Mesodermal cell (in vitro differentiated cells): ENCODE data around the gene SASH1.
"Not testable (repeated sequence)": the region's sequence is repeated elsewhere in the genome, so short reads cannot be mapped to it uniquely, and the experiment has no call there.

Experiments
- H3K27ac ChIP-seq: 2 replicates; pipeline ENCODE4 v1.7.0; 2013; ENCODE audit warnings: mild to moderate bottlenecking, low read depth, low read length, moderate library complexity; ENCODE audit not compliant: severe bottlenecking
- H3K36me3 ChIP-seq: 2 replicates; pipeline ENCODE4 v1.7.1; 2013; ENCODE audit warnings: mild to moderate bottlenecking, low read length, moderate library complexity; ENCODE audit not compliant: control insufficient read depth, insufficient read depth
- H3K4me1 ChIP-seq: one replicate; pipeline ENCODE4 v1.7.1; 2013; ENCODE audit warnings: mild to moderate bottlenecking, low read length; ENCODE audit not compliant: insufficient read depth, control insufficient read depth, poor library complexity, severe bottlenecking
- H3K4me3 ChIP-seq: 2 replicates; pipeline ENCODE4 v1.7.0; 2013; ENCODE audit warnings: low read length, control low read depth, mild to moderate bottlenecking; ENCODE audit not compliant: insufficient read depth, poor library complexity, severe bottlenecking; ENCODE audit errors: extremely low read depth
- H3K9me3 ChIP-seq: 2 replicates; pipeline ENCODE4 v1.7.1; 2013; ENCODE audit warnings: mild to moderate bottlenecking, low read length, moderate library complexity; ENCODE audit not compliant: control insufficient read depth
- WGBS, 2 experiments: methylation state at CpG; one replicate each; pipeline ENCODE4 v1.1.5; 2013; ENCODE audit warnings: missing lambda C conversion rate in 2 of 2; ENCODE audit not compliant: insufficient coverage in 2 of 2; 5-methylcytosine and 5-hydroxymethylcytosine counted together

SASH1 gene

GRCh38 chr6:148583631-148584030, 241.0 kb downstream of the SASH1 start:
- H3K4me1 ChIP-seq: no peaks in the 10 kb centered on the region
- 95 to 100% methylated on average over 2 to 5 of the region's 5 CpGs for WGBS, 2 experiments

GRCh38 chr6:148585641-148586040, 243.0 kb downstream of the SASH1 start:
- H3K36me3 ChIP-seq, H3K4me3 ChIP-seq, H3K27ac ChIP-seq, H3K4me1 ChIP-seq: not testable (repeated sequence)
- peaks cover 10% of the 10 kb centered on the region for H3K9me3 ChIP-seq
- WGBS, 2 experiments: 100% methylated on average over 1 of the region's 1 CpG; no CpG with 5 or more reads in 1 of the 2 experiments

More at GRCh38 chr6:148583631-148584030, 241.0 kb downstream of the SASH1 start:
- no peaks in the 10 kb centered on the region for H3K9me3 ChIP-seq
- H3K36me3 ChIP-seq: no peaks in the 10 kb centered on the region
- H3K27ac ChIP-seq: no peak overlapping the region
- H3K4me3 ChIP-seq: no peak overlapping the region

GRCh38 chr6:148590883-148591282, 248.2 kb downstream of the SASH1 start:
- Histone ChIP-seq H3K9me3 (peaks cover 10% of the 10 kb centered on the region), H3K4me3 (no peak overlapping the region), H3K27ac (no peak overlapping the region), H3K4me1 (peaks cover 11% of the 10 kb centered on the region), H3K36me3 (no peaks in the 10 kb centered on the region)
- WGBS, 2 experiments: 80 to 83% methylated on average over 2 to 6 of the region's 6 CpGs

GRCh38 chr6:148591656-148592055, 249.0 kb downstream of the SASH1 start:
- Histone ChIP-seq H3K4me1 (peaks cover 11% of the 10 kb centered on the region), H3K9me3 (peaks cover 10% of the 10 kb centered on the region), H3K4me3 (no peak overlapping the region), H3K27ac (no peak overlapping the region), H3K36me3 (no peaks in the 10 kb centered on the region)

- Histone ChIP-seq H3K4me1 (peaks cover 11% of the 10 kb centered on the region), H3K36me3 (no peaks in the 10 kb centered on the region), H3K27ac (peak overlapping the region; percentile 95), H3K4me3 (no peak overlapping the region), H3K9me3 (peaks cover 10% of the 10 kb centered on the region)
- WGBS, 2 experiments: 82 to 88% methylated on average over 9 of the region's 16 CpGs
These were observed 250.6 kb downstream of the SASH1 start for GRCh38 chr6:148593130-148593812.

- Histone ChIP-seq H3K4me3 (no peak overlapping the region), H3K9me3 (peaks cover 10% of the 10 kb centered on the region), H3K36me3 (no peaks in the 10 kb centered on the region), H3K27ac (peak overlapping the region; percentile 95), H3K4me1 (peaks cover 11% of the 10 kb centered on the region)
- WGBS, 2 experiments: 79 to 91% methylated on average over 3 to 4 of the region's 6 CpGs
These were observed 251.2 kb downstream of the SASH1 start for GRCh38 chr6:148593813-148594170.

GRCh38 chr6:148595550-148595949, 252.9 kb downstream of the SASH1 start:
- WGBS, 2 experiments: 100% methylated on average over 1 of the region's 6 CpGs; no CpG with 5 or more reads in 1 of the 2 experiments
- peaks cover 16% of the 10 kb centered on the region for H3K4me1 ChIP-seq
- no peaks in the 10 kb centered on the region for H3K9me3 ChIP-seq
- H3K4me3 ChIP-seq: no peak overlapping the region
- H3K36me3 ChIP-seq: no peaks in the 10 kb centered on the region
- H3K27ac ChIP-seq: no peak overlapping the region

GRCh38 chr6:148596891-148597455, 254.3 kb downstream of the SASH1 start:
- peaks cover 16% of the 10 kb centered on the region for H3K4me1 ChIP-seq
- WGBS, 2 experiments: 96 to 100% methylated on average over 2 of the region's 3 CpGs
- H3K9me3 ChIP-seq: no peaks in the 10 kb centered on the region
- H3K27ac ChIP-seq: no peak overlapping the region
- no peaks in the 10 kb centered on the region for H3K36me3 ChIP-seq
- H3K4me3 ChIP-seq: no peak overlapping the region

- H3K4me1 ChIP-seq: peaks cover 6% of the 10 kb centered on the region
- no peak overlapping the region for H3K4me3 ChIP-seq
- no CpG with 5 or more reads among the region's 3 CpGs for WGBS, 2 experiments
- H3K9me3 ChIP-seq: no peaks in the 10 kb centered on the region
- H3K36me3 ChIP-seq: no peaks in the 10 kb centered on the region
- peak overlapping the region; percentile 47 for H3K27ac ChIP-seq
These were observed 256.1 kb downstream of the SASH1 start for GRCh38 chr6:148598724-148599123.

- 15 to 24% methylated on average over 6 of the region's 7 CpGs for WGBS, 2 experiments
- H3K4me3 ChIP-seq: no peak overlapping the region
- peak overlapping the region; percentile 82 for H3K27ac ChIP-seq
- H3K9me3 ChIP-seq: no peaks in the 10 kb centered on the region
- no peaks in the 10 kb centered on the region for H3K36me3 ChIP-seq
- H3K4me1 ChIP-seq: peaks cover 4% of the 10 kb centered on the region
These were observed 257.4 kb downstream of the SASH1 start for GRCh38 chr6:148599967-148600426.
